Measurements from ENCODE around the gene AURKA. TPM values are rescaled to one million over a fixed set of nuclear protein-coding genes. Genes with fewer than 3 reads are reported as not detected.

The AURKA gene
- polyA plus RNA-seq, 1 of the 3 experiments (the other 2 are of a cell fraction) = 24.6 TPM

DNA sequence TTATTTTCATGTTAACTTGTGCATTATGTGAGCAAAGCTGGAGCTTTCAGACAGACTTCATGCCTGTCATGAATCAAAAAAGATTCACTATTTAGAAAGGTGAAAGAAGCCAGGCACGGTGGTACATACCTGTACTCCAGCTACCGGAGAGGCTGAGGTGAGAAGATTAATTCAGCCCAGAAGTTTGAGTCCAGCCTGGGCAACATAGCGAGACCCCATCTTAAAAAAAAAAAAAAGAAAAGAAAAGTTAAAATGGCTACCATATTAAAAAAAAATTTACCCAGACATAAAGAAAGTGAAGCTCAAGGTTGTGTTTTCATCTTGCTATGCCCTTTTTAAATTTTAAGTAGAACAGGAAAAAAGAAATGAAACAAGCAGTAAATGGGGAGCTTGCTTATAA, 20.9 kb upstream of the AURKA start:
- no peak for TF ChIP-seq FOSL2 (IDR thresholded peaks at IDR 0.05; ENCODE audit: borderline replicate concordance, low read depth)
- no peak for TF ChIP-seq TCF12 (IDR thresholded peaks at IDR 0.05)
- TF ChIP-seq NFIC (IDR thresholded peaks at IDR 0.05; ENCODE audit: borderline replicate concordance) = no peak
- no peak for TF ChIP-seq GATA2 (CRISPR knock-in tag; IDR thresholded peaks at IDR 0.05)
- TF ChIP-seq EP300 (IDR thresholded peaks at IDR 0.05; ENCODE audit: borderline replicate concordance in 1 of 2, low read depth in 1 of 2, low read length in 1 of 2) = no peak
- no peak for TF ChIP-seq ELF1 (IDR thresholded peaks at IDR 0.05)
- no peak for TF ChIP-seq YY1 (IDR thresholded peaks at IDR 0.05; ENCODE audit: low read depth)
- TF ChIP-seq TAF1 (IDR thresholded peaks at IDR 0.05; ENCODE audit: borderline replicate concordance, low read depth, low read length) = no peak
- TF ChIP-seq, protein P1, sequence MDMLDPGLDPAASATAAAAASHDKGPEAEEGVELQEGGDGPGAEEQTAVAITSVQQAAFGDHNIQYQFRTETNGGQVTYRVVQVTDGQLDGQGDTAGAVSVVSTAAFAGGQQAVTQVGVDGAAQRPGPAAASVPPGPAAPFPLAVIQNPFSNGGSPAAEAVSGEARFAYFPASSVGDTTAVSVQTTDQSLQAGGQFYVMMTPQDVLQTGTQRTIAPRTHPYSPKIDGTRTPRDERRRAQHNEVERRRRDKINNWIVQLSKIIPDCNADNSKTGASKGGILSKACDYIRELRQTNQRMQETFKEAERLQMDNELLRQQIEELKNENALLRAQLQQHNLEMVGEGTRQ (IDR thresholded peaks at IDR 0.05; ENCODE audit: borderline replicate concordance, low read depth, low read length) = no peak
- no peak for TF ChIP-seq RCOR1 (IDR thresholded peaks at IDR 0.05; ENCODE audit: low read length)
- TF ChIP-seq POLR2AphosphoS5 (IDR thresholded peaks at IDR 0.05; ENCODE audit: low read depth, low read length) = no peak
- TF ChIP-seq, protein P2, sequence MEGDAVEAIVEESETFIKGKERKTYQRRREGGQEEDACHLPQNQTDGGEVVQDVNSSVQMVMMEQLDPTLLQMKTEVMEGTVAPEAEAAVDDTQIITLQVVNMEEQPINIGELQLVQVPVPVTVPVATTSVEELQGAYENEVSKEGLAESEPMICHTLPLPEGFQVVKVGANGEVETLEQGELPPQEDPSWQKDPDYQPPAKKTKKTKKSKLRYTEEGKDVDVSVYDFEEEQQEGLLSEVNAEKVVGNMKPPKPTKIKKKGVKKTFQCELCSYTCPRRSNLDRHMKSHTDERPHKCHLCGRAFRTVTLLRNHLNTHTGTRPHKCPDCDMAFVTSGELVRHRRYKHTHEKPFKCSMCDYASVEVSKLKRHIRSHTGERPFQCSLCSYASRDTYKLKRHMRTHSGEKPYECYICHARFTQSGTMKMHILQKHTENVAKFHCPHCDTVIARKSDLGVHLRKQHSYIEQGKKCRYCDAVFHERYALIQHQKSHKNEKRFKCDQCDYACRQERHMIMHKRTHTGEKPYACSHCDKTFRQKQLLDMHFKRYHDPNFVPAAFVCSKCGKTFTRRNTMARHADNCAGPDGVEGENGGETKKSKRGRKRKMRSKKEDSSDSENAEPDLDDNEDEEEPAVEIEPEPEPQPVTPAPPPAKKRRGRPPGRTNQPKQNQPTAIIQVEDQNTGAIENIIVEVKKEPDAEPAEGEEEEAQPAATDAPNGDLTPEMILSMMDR (IDR thresholded peaks at IDR 0.05) = no peak
- TF ChIP-seq, protein P3, sequence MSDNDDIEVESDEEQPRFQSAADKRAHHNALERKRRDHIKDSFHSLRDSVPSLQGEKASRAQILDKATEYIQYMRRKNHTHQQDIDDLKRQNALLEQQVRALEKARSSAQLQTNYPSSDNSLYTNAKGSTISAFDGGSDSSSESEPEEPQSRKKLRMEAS (IDR thresholded peaks at IDR 0.05; ENCODE audit: low read depth) = no peak
- TF ChIP-seq CHD2 (IDR thresholded peaks at IDR 0.05; ENCODE audit: low read length, partially characterized antibody) = no peak
- TF ChIP-seq MXI1 (IDR thresholded peaks at IDR 0.05; ENCODE audit: low read depth, low read length) = no peak
- no peak for TF ChIP-seq GABPA (IDR thresholded peaks at IDR 0.05; ENCODE audit: low read depth)
- no peaks in the 10 kb centered on the region for H3K36me3 ChIP-seq (replicated peaks in 1 of 2; ENCODE audit: control insufficient read depth in 1 of 2, insufficient read depth in 2 of 2, low read length in 1 of 2)
- no peaks in the 10 kb centered on the region for H3K27me3 ChIP-seq (ENCODE audit: insufficient read depth)
- H3K9ac ChIP-seq = no peak overlapping the region
- no peak overlapping the region for H3K27ac ChIP-seq (ENCODE audit: low read depth in 2 of 2, low read length in 1 of 2)
- H3K4me3 ChIP-seq (ENCODE audit: low read depth in 2 of 2, low read length in 1 of 2) = no peak overlapping the region
- no peaks in the 10 kb centered on the region for H3K9me3 ChIP-seq
- CTCF ChIA-PET = interaction anchor here (1.1 kb wide), 1 partner anchor 213 kb away, joined by 3 read pairs; no protein-coding TSS in a partner anchor
- H3K4me1 ChIP-seq (ENCODE audit: control insufficient read depth in 1 of 2, insufficient read depth in 2 of 2, low read depth in 1 of 2, low read length in 1 of 2) = no peaks in the 10 kb centered on the region
- H3F3A ChIP-seq (replicated peaks; ENCODE audit: insufficient read depth) = no peaks in the 10 kb centered on the region
- WGBS (ENCODE audit: low lambda C conversion rate) = 97% methylated on average over 3 of the region's 3 CpGs
- no peaks in the 10 kb centered on the region for H3K9me2 ChIP-seq
- H3K79me2 ChIP-seq (ENCODE audit: insufficient read depth) = no peaks in the 10 kb centered on the region
- H2AFZ ChIP-seq (ENCODE audit: low read depth) = no peak overlapping the region
- no peak for DNase-seq
- no peak overlapping the region for H3K4me2 ChIP-seq
- POLR2A ChIA-PET = no interaction called here
- H4K20me1 ChIP-seq (ENCODE audit: insufficient read depth) = no peaks in the 10 kb centered on the region

DNA sequence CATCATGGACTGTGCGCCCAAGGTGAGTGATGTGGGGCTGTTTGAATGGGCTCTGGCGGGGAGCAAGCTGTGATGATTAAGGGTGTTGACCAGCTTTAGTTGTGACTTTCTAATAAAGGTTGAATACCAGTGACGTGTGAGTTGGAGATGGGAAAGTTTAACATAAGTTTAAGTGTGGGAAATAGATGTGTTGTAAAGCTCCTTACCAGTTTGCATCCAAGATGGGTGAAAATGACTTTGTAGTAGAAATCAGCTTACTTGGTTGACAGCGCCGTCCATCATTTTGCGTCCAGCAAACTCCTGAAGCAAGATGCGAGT, 20.4 kb upstream of the AURKA start:
- Histone ChIP-seq H3K9me3 (no peaks in the 10 kb centered on the region), H4K20me1 (ENCODE audit: insufficient read depth) (no peaks in the 10 kb centered on the region), H3K27ac (ENCODE audit: low read depth in 2 of 2, low read length in 1 of 2) (no peak overlapping the region), H3K79me2 (ENCODE audit: insufficient read depth) (no peaks in the 10 kb centered on the region), H3K9me2 (no peaks in the 10 kb centered on the region), H3K4me3 (ENCODE audit: low read depth in 2 of 2, low read length in 1 of 2) (no peak overlapping the region), H3F3A (replicated peaks; ENCODE audit: insufficient read depth) (no peaks in the 10 kb centered on the region), H2AFZ (ENCODE audit: low read depth) (no peak overlapping the region), H3K9ac (no peak overlapping the region), H3K4me2 (no peak overlapping the region), H3K36me3 (replicated peaks in 1 of 2; ENCODE audit: control insufficient read depth in 1 of 2, insufficient read depth in 2 of 2, low read length in 1 of 2) (peaks cover 1 to 4% of the 10 kb centered on the region in 2 experiments), H3K27me3 (ENCODE audit: insufficient read depth) (no peaks in the 10 kb centered on the region), H3K4me1 (ENCODE audit: control insufficient read depth in 1 of 2, insufficient read depth in 2 of 2, low read depth in 1 of 2, low read length in 1 of 2) (no peaks in the 10 kb centered on the region)
- whole genome bisulfite sequencing (ENCODE audit: low lambda C conversion rate) = 97% methylated on average over 7 of the region's 7 CpGs
- no peak for DNase-seq
- ChIA-PET CTCF (interaction anchor here (0.6 to 1.1 kb wide), 2 partner anchors 11 to 213 kb away, joined by 3 read pairs; no protein-coding TSS in a partner anchor), POLR2A (no interaction called here)
- TF ChIP-seq TEAD4 (IDR thresholded peaks at IDR 0.05; ENCODE audit: borderline replicate concordance, insufficient read depth) = no peak
- no peak for TF ChIP-seq ELF1 (IDR thresholded peaks at IDR 0.05)
- TF ChIP-seq RXRA (IDR thresholded peaks at IDR 0.05; ENCODE audit: borderline replicate concordance, low read depth) = no peak
- TF ChIP-seq NRF1 (IDR thresholded peaks at IDR 0.05; ENCODE audit: low read depth, low read length) = no peak
- TF ChIP-seq MXI1 (IDR thresholded peaks at IDR 0.05; ENCODE audit: low read depth, low read length) = no peak
- no peak for TF ChIP-seq NFIC (IDR thresholded peaks at IDR 0.05; ENCODE audit: borderline replicate concordance)
- TF ChIP-seq, protein P2 (IDR thresholded peaks at IDR 0.05) = no peak
- no peak for TF ChIP-seq TAF1 (IDR thresholded peaks at IDR 0.05; ENCODE audit: borderline replicate concordance, low read depth, low read length)
- TF ChIP-seq MEF2A (IDR thresholded peaks at IDR 0.05; ENCODE audit: borderline replicate concordance, low read depth) = no peak
- TF ChIP-seq, protein P4, sequence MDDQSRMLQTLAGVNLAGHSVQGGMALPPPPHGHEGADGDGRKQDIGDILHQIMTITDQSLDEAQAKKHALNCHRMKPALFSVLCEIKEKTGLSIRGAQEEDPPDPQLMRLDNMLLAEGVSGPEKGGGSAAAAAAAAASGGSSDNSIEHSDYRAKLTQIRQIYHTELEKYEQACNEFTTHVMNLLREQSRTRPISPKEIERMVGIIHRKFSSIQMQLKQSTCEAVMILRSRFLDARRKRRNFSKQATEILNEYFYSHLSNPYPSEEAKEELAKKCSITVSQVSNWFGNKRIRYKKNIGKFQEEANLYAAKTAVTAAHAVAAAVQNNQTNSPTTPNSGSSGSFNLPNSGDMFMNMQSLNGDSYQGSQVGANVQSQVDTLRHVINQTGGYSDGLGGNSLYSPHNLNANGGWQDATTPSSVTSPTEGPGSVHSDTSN (IDR thresholded peaks at IDR 0.05) = no peak

Data from SK-N-SH (cell line).